Measurements from ENCODE around the gene WDR54.

The WDR54 gene

DNA sequence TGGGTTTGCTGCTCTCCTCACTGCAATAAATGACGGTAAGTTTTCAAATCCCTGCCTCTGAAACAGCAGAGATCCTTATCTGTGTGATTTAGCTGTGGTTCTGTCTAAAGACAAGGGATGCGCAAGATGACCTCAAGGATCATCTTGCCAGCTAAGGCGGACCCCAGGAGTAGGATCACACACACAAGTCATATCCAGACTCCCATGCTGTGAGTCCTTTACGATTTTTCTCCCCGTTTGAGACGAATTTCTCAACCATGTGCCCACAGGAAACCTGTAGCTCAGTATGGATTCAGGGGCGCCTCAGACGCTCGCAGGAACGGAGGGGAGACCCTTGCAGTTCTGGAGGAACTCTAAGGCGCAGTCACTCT, 30.3 kb upstream of the WDR54 start:
- DNase-seq (ENCODE audit: low read depth, low spot score), result no peak
- Histone ChIP-seq H3K9me3 (ENCODE audit: insufficient read depth, low read length) (no peaks in the 10 kb centered on the region), H3K4me3 (ENCODE audit: insufficient read length, low read depth) (peak overlapping the region; percentile 87), H3K9ac (ENCODE audit: insufficient read length, low read depth) (peak overlapping the region; percentile 81), H3K36me3 (ENCODE audit: insufficient read depth, insufficient read length, low read length) (peaks cover 17% of the 10 kb centered on the region), H3K4me1 (ENCODE audit: insufficient read depth, insufficient read length) (no peaks in the 10 kb centered on the region), H3K27me3 (ENCODE audit: insufficient read depth, insufficient read length) (no peaks in the 10 kb centered on the region)
- TF ChIP-seq YY1 (IDR thresholded peaks at IDR 0.05; ENCODE audit: insufficient read depth, insufficient read length), result no peak
- no peak for TF ChIP-seq SUZ12 (IDR thresholded peaks at IDR 0.05; ENCODE audit: extremely low read depth, insufficient read depth, insufficient read length)
- no peak for TF ChIP-seq ZNF274 (IDR thresholded peaks at IDR 0.05; ENCODE audit: low read depth, low read length)

DNA sequence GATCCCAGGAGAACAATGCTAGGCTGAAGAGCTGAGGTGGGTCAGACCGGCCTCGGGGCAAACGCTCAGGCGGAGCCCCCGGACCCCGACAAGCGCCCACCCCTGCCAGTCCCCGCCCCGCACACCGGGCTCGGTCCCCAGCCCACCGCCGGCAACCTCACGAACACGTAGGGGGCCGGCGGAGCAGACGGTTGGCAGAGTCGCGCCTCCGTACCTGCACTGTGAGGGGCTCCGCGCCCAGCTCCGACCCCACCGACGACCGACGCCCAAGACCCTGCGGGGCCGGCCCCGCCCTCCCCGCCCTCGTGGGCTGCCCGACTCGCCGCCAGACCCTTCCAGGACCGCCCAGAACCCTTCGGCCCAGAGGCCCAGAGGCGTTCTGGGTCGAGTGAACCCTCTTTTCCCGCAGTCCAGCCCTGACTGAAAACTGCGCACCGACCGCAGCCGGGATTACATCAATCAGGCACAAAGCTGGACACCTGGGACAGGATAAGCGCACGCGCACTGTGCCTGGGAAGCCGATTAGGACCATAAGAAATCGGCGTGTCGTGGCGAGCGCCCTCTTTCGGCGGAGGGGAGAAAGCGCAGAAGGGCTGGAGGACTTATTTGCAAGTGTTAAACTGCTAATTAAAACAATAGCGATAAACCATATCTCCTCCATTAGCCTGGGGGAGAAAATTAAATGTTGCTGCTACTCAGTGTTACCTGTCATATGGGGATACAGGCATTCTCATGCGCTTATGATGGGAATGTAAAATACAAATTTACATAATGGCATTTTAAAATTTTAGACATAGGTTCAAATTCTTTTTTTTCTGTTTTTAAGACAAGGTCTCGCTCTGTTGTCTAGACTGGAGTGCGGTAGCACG, 29.7 kb upstream of the WDR54 start:
- DNase-seq (ENCODE audit: low read depth, low spot score), result peak; percentile 90
- no peak for TF ChIP-seq ZNF274 (IDR thresholded peaks at IDR 0.05; ENCODE audit: low read depth, low read length)
- no peak for TF ChIP-seq YY1 (IDR thresholded peaks at IDR 0.05; ENCODE audit: insufficient read depth, insufficient read length)
- no peak for TF ChIP-seq SUZ12 (IDR thresholded peaks at IDR 0.05; ENCODE audit: extremely low read depth, insufficient read depth, insufficient read length)
- H3K4me1 ChIP-seq (ENCODE audit: insufficient read depth, insufficient read length), result no peaks in the 10 kb centered on the region

DNA sequence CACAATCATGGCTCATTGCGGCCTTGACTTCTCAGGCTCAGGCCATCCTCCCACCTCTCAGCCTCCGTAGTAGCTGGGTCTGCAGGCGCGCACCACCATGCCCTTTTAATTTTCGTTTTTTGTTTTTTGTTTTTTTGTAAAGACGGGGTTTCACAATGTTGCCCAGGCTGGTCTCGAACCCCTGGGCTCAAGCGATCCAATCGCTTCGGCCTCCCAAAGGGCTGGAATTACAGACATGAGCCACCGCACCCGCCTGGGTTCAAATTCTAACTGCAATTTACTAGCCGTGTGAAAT, 29.1 kb upstream of the WDR54 start:
- no peaks in the 10 kb centered on the region for H3K4me1 ChIP-seq (ENCODE audit: insufficient read depth, insufficient read length)
- H3K9me3 ChIP-seq (ENCODE audit: insufficient read depth, low read length), result no peaks in the 10 kb centered on the region
- peaks cover 14% of the 10 kb centered on the region for H3K36me3 ChIP-seq (ENCODE audit: insufficient read depth, insufficient read length, low read length)
- no peak for TF ChIP-seq YY1 (IDR thresholded peaks at IDR 0.05; ENCODE audit: insufficient read depth, insufficient read length)
- no peak for TF ChIP-seq ZNF274 (IDR thresholded peaks at IDR 0.05; ENCODE audit: low read depth, low read length)
- TF ChIP-seq SUZ12 (IDR thresholded peaks at IDR 0.05; ENCODE audit: extremely low read depth, insufficient read depth, insufficient read length), result no peak
- no peak for DNase-seq (ENCODE audit: low read depth, low spot score)
- H3K9ac ChIP-seq (ENCODE audit: insufficient read length, low read depth), result peak overlapping the region; percentile 81
- H3K4me3 ChIP-seq (ENCODE audit: insufficient read length, low read depth), result peak overlapping the region; percentile 13
- H3K27me3 ChIP-seq (ENCODE audit: insufficient read depth, insufficient read length), result no peaks in the 10 kb centered on the region

More for the DNA sequence above, 29.7 kb upstream of the WDR54 start:
- H3K27me3 ChIP-seq (ENCODE audit: insufficient read depth, insufficient read length), result no peaks in the 10 kb centered on the region
- peaks cover 14% of the 10 kb centered on the region for H3K36me3 ChIP-seq (ENCODE audit: insufficient read depth, insufficient read length, low read length)
- peak overlapping the region; percentile 81 for H3K9ac ChIP-seq (ENCODE audit: insufficient read length, low read depth)
- no peaks in the 10 kb centered on the region for H3K9me3 ChIP-seq (ENCODE audit: insufficient read depth, low read length)
- peak overlapping the region; percentile 87 for H3K4me3 ChIP-seq (ENCODE audit: insufficient read length, low read depth)

DNA sequence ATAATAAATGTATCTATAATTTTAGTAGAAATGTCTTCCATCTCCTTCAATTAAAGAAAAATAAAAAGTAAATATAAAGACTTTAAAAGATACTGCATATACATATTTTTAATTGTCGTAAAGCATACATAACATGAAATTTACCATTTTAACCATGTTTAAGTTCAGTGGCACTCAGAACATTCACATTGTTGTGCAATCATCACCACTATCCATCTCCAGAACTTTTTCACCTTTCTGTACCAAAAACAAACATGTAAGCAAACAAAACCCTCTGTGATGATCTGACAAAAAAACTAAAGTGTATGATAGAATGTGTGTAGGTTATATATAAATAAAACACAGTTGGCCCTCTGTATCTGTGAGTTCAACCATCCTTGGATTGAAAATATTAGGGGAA, 28.0 kb upstream of the WDR54 start:
- no peaks in the 10 kb centered on the region for H3K27me3 ChIP-seq (ENCODE audit: insufficient read depth, insufficient read length)
- no peak for TF ChIP-seq ZNF274 (IDR thresholded peaks at IDR 0.05; ENCODE audit: low read depth, low read length)
- no peak for TF ChIP-seq SUZ12 (IDR thresholded peaks at IDR 0.05; ENCODE audit: extremely low read depth, insufficient read depth, insufficient read length)
- TF ChIP-seq YY1 (IDR thresholded peaks at IDR 0.05; ENCODE audit: insufficient read depth, insufficient read length), result no peak

DNA sequence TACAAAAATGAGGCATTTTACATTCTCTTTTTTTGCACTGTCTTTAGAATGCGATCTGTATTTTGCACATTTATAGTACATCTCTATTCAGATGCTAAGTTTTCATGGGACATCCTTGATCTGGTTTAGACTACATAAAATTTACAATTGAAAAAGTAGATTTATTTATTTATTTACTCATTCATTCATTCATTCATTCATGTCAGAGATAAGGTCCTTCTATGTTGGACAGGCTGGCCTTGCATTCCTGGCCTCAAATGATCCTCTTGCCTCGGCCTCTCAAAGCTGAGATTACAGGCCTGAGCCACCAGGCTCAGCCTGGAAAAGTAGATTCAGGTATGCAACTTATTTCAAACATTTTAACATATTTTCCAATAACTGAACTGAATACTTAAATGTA, 25.4 kb upstream of the WDR54 start:
- TF ChIP-seq ZNF274 (IDR thresholded peaks at IDR 0.05; ENCODE audit: low read depth, low read length) (no peak), YY1 (IDR thresholded peaks at IDR 0.05; ENCODE audit: insufficient read depth, insufficient read length) (no peak), SUZ12 (IDR thresholded peaks at IDR 0.05; ENCODE audit: extremely low read depth, insufficient read depth, insufficient read length) (no peak)
- H3K9ac ChIP-seq (ENCODE audit: insufficient read length, low read depth), result no peak overlapping the region
- no peak overlapping the region for H3K4me3 ChIP-seq (ENCODE audit: insufficient read length, low read depth)
- DNase-seq (ENCODE audit: low read depth, low spot score), result no peak
- H3K4me1 ChIP-seq (ENCODE audit: insufficient read depth, insufficient read length), result no peaks in the 10 kb centered on the region
- H3K9me3 ChIP-seq (ENCODE audit: insufficient read depth, low read length), result no peaks in the 10 kb centered on the region
- H3K36me3 ChIP-seq (ENCODE audit: insufficient read depth, insufficient read length, low read length), result no peaks in the 10 kb centered on the region
- H3K27me3 ChIP-seq (ENCODE audit: insufficient read depth, insufficient read length), result no peaks in the 10 kb centered on the region

More for the DNA sequence above, 28.0 kb upstream of the WDR54 start:
- H3K4me1 ChIP-seq (ENCODE audit: insufficient read depth, insufficient read length), result no peaks in the 10 kb centered on the region
- no peak overlapping the region for H3K9ac ChIP-seq (ENCODE audit: insufficient read length, low read depth)
- no peak for DNase-seq (ENCODE audit: low read depth, low spot score)
- peaks cover 7% of the 10 kb centered on the region for H3K36me3 ChIP-seq (ENCODE audit: insufficient read depth, insufficient read length, low read length)
- H3K4me3 ChIP-seq (ENCODE audit: insufficient read length, low read depth), result no peak overlapping the region
- no peaks in the 10 kb centered on the region for H3K9me3 ChIP-seq (ENCODE audit: insufficient read depth, low read length)

DNA sequence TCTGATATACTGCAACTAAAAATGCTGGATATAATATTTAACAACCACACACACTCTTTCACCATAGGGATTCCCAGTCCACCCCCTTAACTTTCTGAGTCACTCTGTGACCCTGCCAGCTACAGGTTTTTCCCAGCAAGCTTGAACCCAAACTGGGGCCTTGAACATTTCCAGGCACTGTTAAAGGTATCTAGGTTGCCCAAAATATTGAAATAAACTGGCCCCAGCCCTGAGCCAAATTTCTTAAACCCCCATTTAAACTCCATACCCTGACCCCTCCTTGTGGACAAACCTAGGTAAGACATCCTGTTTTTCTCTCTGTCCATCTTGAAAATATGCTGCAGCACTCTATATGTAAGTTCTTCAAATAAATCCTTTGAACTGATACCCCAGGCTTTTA, 21.7 kb upstream of the WDR54 start:
- H3K4me3 ChIP-seq (ENCODE audit: insufficient read length, low read depth), result no peak overlapping the region
- no peak for TF ChIP-seq SUZ12 (IDR thresholded peaks at IDR 0.05; ENCODE audit: extremely low read depth, insufficient read depth, insufficient read length)
- no peak for TF ChIP-seq YY1 (IDR thresholded peaks at IDR 0.05; ENCODE audit: insufficient read depth, insufficient read length)
- no peak for TF ChIP-seq ZNF274 (IDR thresholded peaks at IDR 0.05; ENCODE audit: low read depth, low read length)
- H3K4me1 ChIP-seq (ENCODE audit: insufficient read depth, insufficient read length), result no peaks in the 10 kb centered on the region
- no peaks in the 10 kb centered on the region for H3K9me3 ChIP-seq (ENCODE audit: insufficient read depth, low read length)
- no peak for DNase-seq (ENCODE audit: low read depth, low spot score)
- no peaks in the 10 kb centered on the region for H3K36me3 ChIP-seq (ENCODE audit: insufficient read depth, insufficient read length, low read length)
- H3K9ac ChIP-seq (ENCODE audit: insufficient read length, low read depth), result no peak overlapping the region
- no peaks in the 10 kb centered on the region for H3K27me3 ChIP-seq (ENCODE audit: insufficient read depth, insufficient read length)

DNA sequence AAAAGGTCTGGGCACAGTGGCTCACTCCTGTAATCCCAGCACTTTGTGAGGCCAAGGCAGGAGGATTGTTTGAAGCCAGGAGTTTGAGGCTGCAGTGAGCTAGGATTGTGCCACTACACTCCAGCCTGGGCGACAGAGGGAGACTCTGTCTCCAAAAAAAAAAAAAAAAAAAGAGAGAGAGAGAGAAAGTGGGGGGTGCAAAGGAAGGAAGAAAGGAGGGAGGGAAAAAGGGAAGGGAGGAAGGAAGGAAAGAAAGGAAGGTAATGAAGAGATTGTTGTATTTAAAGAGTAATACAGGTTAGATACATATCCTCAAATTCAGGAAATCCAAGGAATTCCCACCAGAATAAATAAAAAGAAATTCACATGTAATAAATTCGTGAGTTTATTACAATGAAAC, 19.6 kb upstream of the WDR54 start:
- Histone ChIP-seq H3K27me3 (ENCODE audit: insufficient read depth, insufficient read length) (no peaks in the 10 kb centered on the region), H3K9ac (ENCODE audit: insufficient read length, low read depth) (no peak overlapping the region), H3K36me3 (ENCODE audit: insufficient read depth, insufficient read length, low read length) (no peaks in the 10 kb centered on the region), H3K9me3 (ENCODE audit: insufficient read depth, low read length) (no peaks in the 10 kb centered on the region), H3K4me3 (ENCODE audit: insufficient read length, low read depth) (no peak overlapping the region), H3K4me1 (ENCODE audit: insufficient read depth, insufficient read length) (no peaks in the 10 kb centered on the region)
- no peak for TF ChIP-seq ZNF274 (IDR thresholded peaks at IDR 0.05; ENCODE audit: low read depth, low read length)
- no peak for TF ChIP-seq YY1 (IDR thresholded peaks at IDR 0.05; ENCODE audit: insufficient read depth, insufficient read length)
- TF ChIP-seq SUZ12 (IDR thresholded peaks at IDR 0.05; ENCODE audit: extremely low read depth, insufficient read depth, insufficient read length), result no peak
- no peak for DNase-seq (ENCODE audit: low read depth, low spot score)

All from NT2/D1 (cell line).